H9 (cell line): ENCODE results near the gene WDR7. TPM values are rescaled to one million over a fixed set of nuclear protein-coding genes. Genes with fewer than 3 reads are reported as not detected.

Experiments used
- DNase-seq: peaks from one replicate; pipeline ENCODE4 v3.0.0-alpha.2; 2017
- H2AFZ ChIP-seq: one replicate; pipeline ENCODE4 v1.6.1; 2013; ENCODE audit warnings: mild to moderate bottlenecking, low read length, control low read depth, moderate library complexity
- H2AK5ac ChIP-seq: 2 replicates; pipeline ENCODE4 v1.6.1; 2013; ENCODE audit warnings: low read length, control low read depth, mixed read lengths; ENCODE audit not compliant: insufficient read length
- H2BK120ac ChIP-seq: one replicate; pipeline ENCODE4 v1.6.1; 2013; ENCODE audit warnings: low read depth, mild to moderate bottlenecking, low read length, control low read depth, inconsistent platforms; ENCODE audit not compliant: poor library complexity, severe bottlenecking
- H2BK12ac ChIP-seq: 2 replicates; pipeline ENCODE4 v1.6.1; 2013; ENCODE audit warnings: low read length, control low read depth, mixed read lengths, low read depth; ENCODE audit not compliant: insufficient read length
- H2BK15ac ChIP-seq: 2 replicates; pipeline ENCODE4 v1.6.1; 2013; ENCODE audit warnings: low read depth, low read length, control low read depth
- H2BK20ac ChIP-seq: one replicate; pipeline ENCODE4 v1.6.1; 2013; ENCODE audit warnings: low read depth, mild to moderate bottlenecking, low read length, control low read depth, inconsistent platforms; ENCODE audit not compliant: poor library complexity, severe bottlenecking
- H2BK5ac ChIP-seq: 2 replicates; pipeline ENCODE4 v1.6.1; 2013; ENCODE audit warnings: low read length, control low read depth, mixed read lengths; ENCODE audit not compliant: insufficient read length
- H3K14ac ChIP-seq: 2 replicates; pipeline ENCODE4 v1.6.1; 2013; ENCODE audit warnings: low read length, control low read depth; ENCODE audit not compliant: insufficient read depth
- H3K18ac ChIP-seq: 2 replicates; pipeline ENCODE4 v1.6.1; 2013; ENCODE audit warnings: low read depth, mild to moderate bottlenecking, mixed read lengths, low read length, control low read depth; ENCODE audit not compliant: insufficient read length
- H3K23ac ChIP-seq: 2 replicates; pipeline ENCODE4 v1.6.1; 2013; ENCODE audit warnings: low read length, control low read depth, mixed read lengths, low read depth; ENCODE audit not compliant: insufficient read length
- H3K23me2 ChIP-seq: 2 replicates; pipeline ENCODE4 v1.6.1; 2013; ENCODE audit warnings: low read depth, mild to moderate bottlenecking, mixed read lengths, low read length, control low read depth; ENCODE audit not compliant: insufficient read length, poor library complexity, severe bottlenecking
- H3K27ac ChIP-seq: 2 replicates; pipeline ENCODE4 v1.5.1; 2013; ENCODE audit warnings: low read length, control low read depth, mixed read lengths, low read depth; ENCODE audit not compliant: insufficient read length
- H3K27me3 ChIP-seq: 2 replicates; pipeline ENCODE4 v1.6.1; 2013; ENCODE audit warnings: low read length, control low read depth, inconsistent platforms; ENCODE audit not compliant: insufficient read depth
- H3K4ac ChIP-seq: 2 replicates; pipeline ENCODE4 v1.6.1; 2013; ENCODE audit warnings: low read depth, mild to moderate bottlenecking, control low read depth, inconsistent platforms, low read length, moderate library complexity
- H3K4me1 ChIP-seq: 2 replicates; pipeline ENCODE4 v1.6.1; 2013; ENCODE audit warnings: low read length, control low read depth, inconsistent platforms; ENCODE audit not compliant: insufficient read depth
- H3K4me2 ChIP-seq: 2 replicates; pipeline ENCODE4 v1.6.1; 2013; ENCODE audit warnings: low read length, control low read depth, mixed read lengths; ENCODE audit not compliant: insufficient read length, insufficient read depth
- H3K56ac ChIP-seq: 2 replicates; pipeline ENCODE4 v1.6.1; 2013; ENCODE audit warnings: low read depth, mild to moderate bottlenecking, mixed read lengths, low read length, control low read depth; ENCODE audit not compliant: insufficient read length
- H3K79me1 ChIP-seq: 2 replicates; pipeline ENCODE4 v1.6.1; 2013; ENCODE audit warnings: low read depth, mild to moderate bottlenecking, moderate library complexity, low read length, control low read depth, inconsistent platforms; ENCODE audit not compliant: insufficient read depth, poor library complexity, severe bottlenecking
- H3K79me2 ChIP-seq: 2 replicates; pipeline ENCODE4 v1.6.1; 2013; ENCODE audit warnings: low read length, control low read depth, inconsistent platforms; ENCODE audit not compliant: insufficient read depth
- H3K9ac ChIP-seq: 2 replicates; pipeline ENCODE4 v1.6.1; 2013; ENCODE audit warnings: low read length, control low read depth, mixed read lengths; ENCODE audit not compliant: insufficient read length; ENCODE audit errors: extremely low read depth
- H3K9me3 ChIP-seq: one replicate; pipeline ENCODE4 v1.6.1; 2013; ENCODE audit warnings: low read depth, low read length, inconsistent platforms; ENCODE audit not compliant: control insufficient read depth
- H3T11ph ChIP-seq: one replicate; pipeline ENCODE4 v1.6.1; 2013; ENCODE audit warnings: mild to moderate bottlenecking, low read length, control low read depth, inconsistent platforms
- H4K20me1 ChIP-seq: one replicate; pipeline ENCODE4 v1.6.1; 2013; ENCODE audit not compliant: control insufficient read depth, insufficient read length, insufficient read depth
- H4K5ac ChIP-seq: 2 replicates; pipeline ENCODE4 v1.6.1; 2013; ENCODE audit warnings: low read depth, mild to moderate bottlenecking, mixed read lengths, low read length, control low read depth; ENCODE audit not compliant: insufficient read length
- H4K8ac ChIP-seq: replicated peaks from 2 replicates; pipeline ENCODE4 v1.6.1; 2013; ENCODE audit warnings: low read length, control low read depth, mixed read lengths, low read depth; ENCODE audit not compliant: insufficient read length
- H4K91ac ChIP-seq: 2 replicates; pipeline ENCODE4 v1.6.1; 2013; ENCODE audit warnings: low read depth, mild to moderate bottlenecking, moderate library complexity, mixed read lengths, low read length, control low read depth; ENCODE audit not compliant: insufficient read length
- H3K27ac Mint-ChIP-seq, 3 experiments: 2 replicates in 2 of 3; 3 replicates in 1 of 3; pipeline ENCODE4 v1.8.0; 2020 to 2021; ENCODE audit warnings: mixed read lengths in 3 of 3, mild to moderate bottlenecking in 1 of 3, moderate library complexity in 1 of 3
- H3K27me3 Mint-ChIP-seq: 2 replicates; pipeline ENCODE4 v1.8.0; 2021; ENCODE audit warnings: low read depth, mild to moderate bottlenecking, moderate library complexity, mixed read lengths
- H3K36me3 Mint-ChIP-seq, 3 experiments: 2 replicates in 2 of 3; 3 replicates in 1 of 3; pipeline ENCODE4 v1.8.0; 2020 to 2021; ENCODE audit warnings: low read depth in 3 of 3, mixed read lengths in 3 of 3; ENCODE audit not compliant: insufficient read depth in 1 of 3
- H3K4me1 Mint-ChIP-seq, 2 experiments: 2 replicates each; pipeline ENCODE4 v1.8.0; 2020; ENCODE audit warnings: mixed read lengths in 2 of 2
- H3K4me3 Mint-ChIP-seq, 2 experiments: 2 replicates in 1 of 2; 3 replicates in 1 of 2; pipeline ENCODE4 v1.8.0; 2020 to 2021; ENCODE audit warnings: mild to moderate bottlenecking in 2 of 2, mixed read lengths in 2 of 2, moderate library complexity in 1 of 2
- H3K9me3 Mint-ChIP-seq, 2 experiments: 2 replicates in 1 of 2; 3 replicates in 1 of 2; pipeline ENCODE4 v1.8.0; 2020; ENCODE audit warnings: mild to moderate bottlenecking in 2 of 2, mixed read lengths in 2 of 2, moderate library complexity in 1 of 2
- CTCF ChIP-seq: fragments of 200-600 bp; sonication (generic); conservative IDR thresholded peaks from 3 replicates; pipeline ENCODE4 v1.8.0; 2021; ENCODE audit warnings: antibody characterized with exemption, mild to moderate bottlenecking
- WGBS: extraction: QIAGEN DNeasy Blood & Tissue Kit; methylation state at CpG from one replicate; pipeline ENCODE4 v1.1.7; 2013; ENCODE audit warnings: missing lambda C conversion rate, low lambda C conversion rate, mixed read lengths; ENCODE audit not compliant: insufficient read length; ENCODE audit errors: extremely low coverage; 5-methylcytosine and 5-hydroxymethylcytosine counted together
- total RNA-seq: library from RNA; stranded (reverse); gene quantifications from 2 replicates; pipeline ENCODE4 v1.2.1, GENCODE V29; 2021

Gene WDR7
- total RNA-seq, 1 experiment from 2014 or later, result 14.8 TPM

GRCh38 chr18:56627991-56628390 lies 23.2 kb upstream of the WDR7 start:
- no peak overlapping the region for H2BK15ac ChIP-seq
- Mint-ChIP-seq H3K4me3 (no peak overlapping the region), H3K36me3 (peaks cover 0 to 13% (median 10%) of the 10 kb centered on the region in 3 experiments; a peak in 5 of 7 replicates), H3K27me3 (no peaks in the 10 kb centered on the region), H3K27ac (no peak overlapping the region), H3K4me1 (no peaks in the 10 kb centered on the region), H3K9me3 (no peaks in the 10 kb centered on the region)
- H2BK12ac ChIP-seq, result no peak overlapping the region
- no peak overlapping the region for H3K9ac ChIP-seq
- no peak overlapping the region for H3K18ac ChIP-seq
- no CpG with 5 or more reads among the region's 2 CpGs for WGBS
- no peaks in the 10 kb centered on the region for H4K20me1 ChIP-seq
- H2BK120ac ChIP-seq, result no peak overlapping the region
- no peak overlapping the region for H3T11ph ChIP-seq
- no peak overlapping the region for H4K8ac ChIP-seq
- no peaks in the 10 kb centered on the region for H3K27me3 ChIP-seq
- H3K4me2 ChIP-seq, result no peak overlapping the region
- no peak overlapping the region for H2AK5ac ChIP-seq
- no peak overlapping the region for H4K5ac ChIP-seq
- H3K4me1 ChIP-seq, result no peaks in the 10 kb centered on the region
- TF ChIP-seq CTCF, result no peak
- no peak overlapping the region for H2BK5ac ChIP-seq
- H2BK20ac ChIP-seq, result no peak overlapping the region
- no peak overlapping the region for H3K23ac ChIP-seq
- H3K14ac ChIP-seq, result no peak overlapping the region
- H3K4ac ChIP-seq, result no peak overlapping the region
- H3K23me2 ChIP-seq, result no peaks in the 10 kb centered on the region
- no peak overlapping the region for H3K27ac ChIP-seq
- H2AFZ ChIP-seq, result no peak overlapping the region
- H4K91ac ChIP-seq, result no peak overlapping the region
- H3K9me3 ChIP-seq, result no peaks in the 10 kb centered on the region
- no peak overlapping the region for H3K56ac ChIP-seq
- H3K79me2 ChIP-seq, result peaks cover 24% of the 10 kb centered on the region; the same call in 1 of the 2 replicates
- no peaks in the 10 kb centered on the region for H3K79me1 ChIP-seq
- DNase-seq, result no peak
